ENCODE measurements around the gene A2ML1. TPM values are rescaled to one million over a fixed set of nuclear protein-coding genes. Genes with fewer than 3 reads are reported as not detected.
A peak's percentile ranks its signal among the peaks of the same experiment; 100 is the strongest.
"Not testable (repeated sequence)": the region's sequence is repeated elsewhere in the genome, so short reads cannot be mapped to it uniquely, and the experiment has no call there.

Gene A2ML1
- total RNA-seq, result not detected
- long read RNA-seq, donor 1, result 0 reads
- long read RNA-seq, donor 2, result 0 reads

DNA sequence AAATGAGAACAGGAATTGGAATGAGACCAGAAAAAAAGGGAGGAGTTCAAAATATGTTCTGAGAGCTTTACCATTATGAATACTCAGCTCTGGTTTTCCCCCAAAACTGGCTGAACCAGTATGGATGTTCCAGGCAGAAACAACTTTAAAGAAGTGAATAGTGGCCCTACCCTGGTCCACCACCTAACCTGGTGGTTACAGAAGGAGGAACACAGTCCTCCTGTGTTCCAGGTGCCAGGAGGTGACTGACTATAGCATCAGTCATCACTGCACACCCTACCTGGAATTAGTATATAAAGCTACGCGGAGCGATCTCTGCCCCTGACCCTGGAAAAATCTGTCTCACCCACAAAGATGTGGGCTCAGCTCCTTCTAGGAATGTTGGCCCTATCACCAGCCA is at the start of gene A2ML1:
TSS of gene A2ML1 (plus strand) at position 324 of the 400 bp plus-strand sequence. CDS start at position 355, 31 bp downstream.
- DNase-seq (ENCODE audit: low spot score), result no peak
- intact Hi-C loops (cut with DNase I), result loop anchor here (5.0 to 10.0 kb wide), 2 partner anchors 137 to 140 kb away; no protein-coding TSS in a partner anchor

DNA sequence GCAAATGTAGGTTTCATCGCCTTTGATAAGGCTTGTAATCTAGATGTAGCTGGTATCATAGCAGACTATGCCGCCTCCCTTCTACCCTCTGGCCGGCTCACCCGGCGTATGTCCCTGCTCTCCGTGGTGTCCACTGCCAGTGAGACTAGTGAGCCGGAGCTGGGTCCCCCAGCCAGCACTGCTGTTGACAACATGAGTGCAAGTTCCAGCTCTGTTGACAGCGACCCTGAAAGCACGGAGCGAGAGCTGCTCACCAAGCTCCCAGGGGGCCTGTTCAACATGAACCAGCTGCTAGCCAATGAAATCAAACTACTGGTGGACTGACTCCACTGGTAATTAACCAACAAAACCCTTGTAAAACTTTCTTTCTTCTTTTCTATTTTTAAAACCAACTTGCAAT is 49.0 kb upstream of the A2ML1 start:
- intact Hi-C loops (cut with DNase I), result no loop called here

DNA sequence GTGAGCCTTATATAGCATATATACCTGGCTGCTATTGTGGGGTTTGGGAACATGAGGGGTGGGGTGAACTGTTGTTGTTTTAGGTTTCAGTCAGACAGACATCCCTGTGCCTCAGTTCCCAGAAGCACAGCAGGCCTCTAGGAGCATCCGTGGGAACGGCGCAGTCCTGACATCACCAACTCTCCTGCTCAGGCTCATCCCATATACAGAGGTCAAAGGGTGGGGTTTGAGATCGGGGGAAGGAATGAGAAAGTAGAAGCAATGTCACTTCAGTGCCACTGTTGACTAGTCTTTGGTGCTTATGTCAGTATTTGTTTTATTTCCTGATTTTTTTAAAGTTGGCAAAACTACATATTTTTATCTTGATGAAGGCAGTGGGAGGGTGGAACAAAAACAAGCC is 43.1 kb upstream of the A2ML1 start:
- intact Hi-C loops (cut with DNase I), result no loop called here
- no peak for DNase-seq (ENCODE audit: low spot score)

More for the DNA sequence above, 49.0 kb upstream of the A2ML1 start:
- DNase-seq (ENCODE audit: low spot score), result no peak

DNA sequence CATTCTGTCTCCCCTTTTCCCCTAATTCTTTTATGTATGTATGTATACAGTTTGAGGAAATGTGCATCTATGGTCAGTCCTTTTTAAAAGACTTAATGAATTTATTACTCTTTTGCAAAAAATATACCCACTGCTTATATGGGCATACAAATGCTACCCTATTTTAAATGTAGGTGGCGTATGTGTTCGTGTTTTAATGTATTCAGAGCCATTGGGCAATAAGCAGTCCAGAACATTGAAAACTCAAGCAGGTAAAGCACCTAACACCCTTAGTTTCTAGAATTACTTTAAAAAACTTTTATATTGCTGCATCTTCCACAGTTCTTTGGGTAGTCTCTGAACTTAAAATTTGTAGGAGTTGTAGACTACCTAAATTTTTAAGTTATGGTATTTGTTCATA is 42.6 kb upstream of the A2ML1 start:
- DNase-seq (ENCODE audit: low spot score), result no peak
- intact Hi-C loops (cut with DNase I), result loop anchor here in 1 of 2 donors (5.0 kb wide), 1 partner anchor 1822 kb away; no protein-coding TSS in a partner anchor

DNA sequence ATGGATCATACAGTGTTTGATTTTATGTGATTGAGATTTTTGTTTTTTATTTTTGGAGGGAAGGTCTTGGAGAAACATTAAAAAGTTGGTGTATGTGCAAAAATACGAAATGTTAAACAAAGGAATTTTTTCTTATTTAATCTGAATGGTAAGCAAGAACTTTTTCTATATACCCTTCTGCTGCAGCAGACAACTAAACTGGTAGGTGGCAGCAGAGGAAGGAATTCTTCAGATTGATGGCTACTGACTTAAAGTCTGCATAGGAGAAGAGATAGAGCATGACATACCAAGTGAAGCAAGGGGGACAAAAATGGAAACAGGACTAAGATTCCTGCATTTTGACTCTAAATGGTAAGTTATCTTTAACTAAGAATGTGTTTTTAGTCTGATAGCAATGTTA is 42.0 kb upstream of the A2ML1 start:
- no peak for DNase-seq (ENCODE audit: low spot score)
- intact Hi-C loops (cut with DNase I), result loop anchor here in 1 of 2 donors (5.0 kb wide), 1 partner anchor 1822 kb away; no protein-coding TSS in a partner anchor

DNA sequence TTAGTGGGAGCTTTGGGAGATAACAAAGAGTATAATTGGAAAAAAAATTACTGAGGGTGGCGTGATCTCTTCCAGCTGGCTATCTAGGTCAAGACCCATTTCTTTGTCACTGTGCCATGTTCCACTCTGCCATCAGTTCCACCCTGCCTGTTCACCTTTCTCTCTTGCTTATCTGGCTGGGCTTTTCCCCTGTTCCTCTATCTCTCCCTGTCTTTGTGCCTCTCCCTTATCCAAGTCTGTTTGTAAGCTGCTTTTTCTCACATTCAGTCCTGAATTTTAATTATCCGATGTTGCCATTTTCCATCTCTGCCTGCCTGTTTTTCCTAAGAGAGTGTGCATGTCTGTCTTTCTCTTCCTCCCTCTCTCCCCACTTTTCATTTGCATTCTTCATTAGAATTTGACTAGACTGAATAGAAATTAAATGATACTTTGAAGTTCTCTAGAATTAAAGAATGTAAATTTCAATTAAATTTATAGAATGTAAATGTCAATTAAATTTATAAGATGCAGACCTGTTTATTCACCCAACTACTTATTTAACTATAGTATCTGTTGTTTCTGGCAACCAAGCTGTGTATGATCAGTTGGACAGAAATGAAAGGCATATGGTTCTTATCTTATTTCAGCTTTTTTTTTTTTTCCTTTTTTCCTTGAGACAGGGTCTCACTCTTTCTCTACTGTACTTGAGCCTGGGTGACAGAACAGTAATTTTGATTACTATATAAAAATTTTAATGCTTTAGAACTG is 40.9 kb upstream of the A2ML1 start:
- intact Hi-C loops (cut with DNase I), result loop anchor here in 1 of 2 donors (5.0 kb wide), 1 partner anchor 1821 kb away; no protein-coding TSS in a partner anchor
- DNase-seq (ENCODE audit: low spot score), result no peak

DNA sequence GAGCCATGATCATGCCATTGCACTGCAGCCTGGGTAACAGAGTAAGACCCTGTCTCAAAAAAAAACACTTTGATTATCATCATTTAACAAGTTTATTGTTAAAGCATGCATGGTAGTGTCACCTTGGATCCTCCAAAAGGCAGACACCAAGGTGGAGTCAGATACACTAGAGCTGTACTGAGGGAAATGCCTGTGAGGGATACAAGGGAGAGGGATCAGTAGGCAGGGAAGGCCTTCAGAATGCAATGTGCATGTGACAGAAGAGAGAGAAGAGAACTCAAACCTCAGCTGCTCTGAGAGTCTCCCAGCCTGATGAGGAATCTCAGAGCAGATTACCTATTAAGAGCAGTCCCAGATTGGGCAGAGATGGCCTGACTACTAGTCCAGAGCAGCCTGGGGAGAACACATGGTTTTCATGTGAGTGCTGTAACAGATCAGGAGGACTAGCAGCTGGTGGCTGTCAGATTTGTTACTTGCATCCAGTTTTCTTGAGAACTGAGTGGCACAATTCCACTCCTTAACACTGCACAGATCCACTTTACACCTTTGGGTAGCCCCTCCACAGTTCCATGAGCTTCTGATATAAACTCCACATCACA is 38.0 kb upstream of the A2ML1 start:
- DNase-seq (ENCODE audit: low spot score), result no peak
- intact Hi-C loops (cut with DNase I), result loop anchor here in 1 of 2 donors (5.0 kb wide), 1 partner anchor 1818 kb away; no protein-coding TSS in a partner anchor

DNA sequence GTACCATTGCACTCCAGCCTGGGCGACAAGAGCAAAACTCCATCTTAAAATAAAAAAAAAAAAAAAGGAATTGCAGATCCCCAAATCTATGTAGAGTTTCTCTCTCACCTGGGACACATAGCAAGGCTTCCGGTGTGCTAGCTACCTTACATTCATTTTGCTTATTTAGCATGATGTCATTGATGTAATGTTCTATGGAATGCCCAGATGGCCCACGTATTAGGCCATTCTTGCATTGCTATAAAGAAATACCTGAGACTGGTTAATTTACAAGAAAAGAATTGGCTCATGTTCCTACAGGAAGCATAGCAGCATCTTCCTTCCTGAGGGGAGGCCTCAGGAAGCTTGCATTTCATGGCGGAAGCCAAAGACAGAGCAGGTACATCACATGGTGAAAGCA is 36.9 kb upstream of the A2ML1 start:
- no peak for DNase-seq (ENCODE audit: low spot score)
- intact Hi-C loops (cut with DNase I), result no loop called here

DNA sequence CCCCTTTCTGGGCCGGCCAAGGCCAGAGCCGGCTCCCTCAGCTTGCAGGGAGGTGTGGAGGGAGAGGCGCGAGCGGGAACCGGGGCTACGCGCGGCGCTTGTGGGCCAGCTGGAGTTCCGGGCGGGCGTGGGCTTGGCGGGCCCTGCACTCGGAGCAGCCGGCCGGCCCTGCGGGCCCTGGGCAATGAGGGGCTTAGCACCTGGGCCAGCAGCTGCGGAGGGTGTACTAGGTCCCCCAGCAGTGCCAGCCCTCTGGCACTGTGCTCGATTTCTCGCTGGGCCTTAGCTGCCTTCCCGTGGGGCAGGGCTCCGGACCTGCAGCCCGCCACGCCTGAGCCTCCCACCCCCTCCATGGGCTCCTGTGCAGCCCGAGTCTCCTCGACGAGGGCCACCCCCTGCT is 35.2 kb upstream of the A2ML1 start:
- DNase-seq (ENCODE audit: low spot score); intact Hi-C loops (cut with DNase I): not testable (repeated sequence)

DNA sequence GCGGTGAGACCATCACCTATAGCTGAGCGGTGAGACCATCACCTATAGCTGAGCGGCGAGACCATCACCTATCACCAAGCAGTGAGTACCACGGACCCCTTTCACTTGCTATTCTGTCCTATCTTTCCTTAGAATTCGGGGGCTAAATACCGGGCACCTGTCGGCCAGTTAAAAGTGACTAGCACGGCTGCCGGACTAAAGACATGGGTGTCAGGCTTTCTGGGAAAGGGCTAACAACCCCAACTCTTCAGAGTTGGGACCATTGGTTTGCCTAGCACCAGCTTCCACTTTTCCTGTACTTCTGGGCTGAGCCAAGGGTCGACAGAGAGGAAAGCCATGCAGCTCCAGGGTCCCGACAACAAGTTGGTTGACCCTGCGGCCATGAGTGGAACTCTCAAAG is 33.7 kb upstream of the A2ML1 start:
- DNase-seq (ENCODE audit: low spot score); intact Hi-C loops (cut with DNase I): not testable (repeated sequence)

DNA sequence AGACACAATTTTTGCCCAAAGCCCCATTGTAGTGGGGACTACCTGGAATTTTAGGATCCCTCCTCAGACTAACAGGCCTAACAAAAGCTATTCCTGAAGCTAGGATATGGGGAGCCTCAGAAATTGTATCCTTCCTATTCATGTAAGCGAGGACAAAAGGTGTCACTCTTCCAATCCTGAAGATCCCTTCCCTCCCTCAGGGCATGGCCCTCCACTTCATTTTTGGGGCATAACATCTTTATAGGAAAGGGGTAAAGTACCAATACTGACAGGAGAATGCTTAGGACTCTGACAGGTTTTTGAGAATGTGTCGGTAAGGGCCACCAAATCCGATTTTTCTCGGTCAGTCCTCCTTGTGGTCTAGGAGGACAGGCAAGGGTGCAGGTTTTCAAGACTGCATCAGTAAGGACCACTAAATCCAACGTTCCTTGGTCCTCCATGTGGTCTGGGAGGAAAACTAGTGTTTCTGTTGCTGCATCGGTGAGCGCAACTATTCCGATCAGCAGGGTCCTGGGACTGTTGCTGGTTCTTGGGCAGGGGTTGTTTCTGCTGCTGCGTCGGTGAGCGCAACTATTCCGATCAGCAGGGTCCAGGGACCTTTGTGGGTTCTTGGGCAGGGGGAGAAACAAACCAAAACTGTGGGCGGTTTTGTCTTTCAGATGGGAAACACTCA is 32.9 kb upstream of the A2ML1 start:
- intact Hi-C loops (cut with DNase I); DNase-seq (ENCODE audit: low spot score): not testable (repeated sequence)

DNA sequence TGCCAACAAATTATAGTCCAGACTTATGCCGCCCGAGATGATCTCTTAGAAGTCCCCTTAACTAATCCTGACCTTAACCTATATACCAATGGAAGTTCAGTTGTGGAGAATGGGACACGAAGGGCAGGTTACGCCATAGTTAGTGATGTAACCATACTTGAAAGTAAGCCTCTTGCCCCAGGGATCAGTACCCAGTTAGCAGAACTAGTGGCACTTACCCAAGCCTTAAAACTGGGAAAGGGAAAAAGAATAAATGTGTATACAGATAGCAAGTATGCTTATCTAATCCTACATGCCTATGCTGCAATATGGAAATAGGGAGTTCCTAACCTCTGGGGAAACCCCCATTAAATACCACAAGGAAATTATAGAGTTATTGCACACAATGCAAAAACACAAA is 29.2 kb upstream of the A2ML1 start:
- intact Hi-C loops (cut with DNase I), result not testable (repeated sequence)

DNA sequence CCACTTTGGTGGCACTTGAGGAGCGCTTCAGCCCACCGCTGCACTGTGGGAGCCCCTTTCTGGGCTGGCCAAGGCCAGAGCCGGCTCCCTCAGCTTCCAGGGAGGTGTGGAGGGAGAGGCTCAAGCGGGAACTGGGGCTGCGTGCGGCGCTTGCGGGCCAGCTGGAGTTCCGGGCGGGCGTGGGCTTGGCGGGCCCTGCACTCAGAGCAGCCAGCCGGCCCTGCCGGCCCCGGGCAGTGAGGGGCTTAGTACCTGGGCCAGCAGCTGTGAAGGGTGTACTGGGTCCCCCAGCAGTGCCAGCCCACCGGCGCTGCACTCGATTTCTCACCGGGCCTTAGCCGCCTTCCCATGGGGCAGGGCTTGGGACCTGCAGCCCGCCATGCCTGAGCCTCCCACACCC is 27.8 kb upstream of the A2ML1 start:
- intact Hi-C loops (cut with DNase I); DNase-seq (ENCODE audit: low spot score): not testable (repeated sequence)

More for the DNA sequence above, 29.2 kb upstream of the A2ML1 start:
- DNase-seq (ENCODE audit: low spot score), result not testable (repeated sequence)

DNA sequence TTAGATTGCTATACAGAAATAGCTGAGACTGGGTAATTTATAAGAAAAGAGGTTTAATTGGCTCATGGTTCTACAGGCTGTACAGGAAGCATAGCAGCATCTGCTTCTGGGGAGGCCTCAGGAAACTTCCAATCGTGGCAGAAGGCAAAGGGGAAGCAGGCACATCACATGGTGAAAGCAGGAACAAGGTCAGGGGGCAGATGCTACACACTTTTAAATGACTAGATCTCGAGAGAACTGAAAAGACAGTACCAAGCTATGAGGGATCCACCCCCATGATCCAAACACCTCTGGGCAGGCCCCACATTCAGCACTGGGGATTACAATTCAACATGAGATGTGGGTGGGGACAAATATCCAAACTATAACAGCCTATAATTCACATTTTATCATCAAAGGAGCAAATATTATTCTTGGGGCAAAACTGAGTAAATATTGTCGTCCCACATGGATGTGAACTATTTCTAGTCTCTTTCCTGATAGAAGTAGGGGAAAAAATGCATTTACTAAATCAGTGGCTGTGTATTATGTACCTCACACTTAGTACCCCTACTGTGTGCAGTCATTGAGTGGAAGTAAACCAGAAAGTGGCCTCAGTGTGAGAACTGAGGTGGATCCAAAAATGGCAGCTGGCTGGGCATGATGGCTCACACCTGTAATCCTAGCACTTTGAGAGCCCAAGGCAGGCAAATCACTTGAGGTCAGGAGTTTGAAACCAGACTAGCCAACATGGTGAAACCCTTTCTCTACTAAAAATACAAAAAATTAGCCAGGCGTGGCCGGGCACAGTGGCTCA is 25.4 kb upstream of the A2ML1 start:
- intact Hi-C loops (cut with DNase I), result no loop called here
- no peak for DNase-seq (ENCODE audit: low spot score)

DNA sequence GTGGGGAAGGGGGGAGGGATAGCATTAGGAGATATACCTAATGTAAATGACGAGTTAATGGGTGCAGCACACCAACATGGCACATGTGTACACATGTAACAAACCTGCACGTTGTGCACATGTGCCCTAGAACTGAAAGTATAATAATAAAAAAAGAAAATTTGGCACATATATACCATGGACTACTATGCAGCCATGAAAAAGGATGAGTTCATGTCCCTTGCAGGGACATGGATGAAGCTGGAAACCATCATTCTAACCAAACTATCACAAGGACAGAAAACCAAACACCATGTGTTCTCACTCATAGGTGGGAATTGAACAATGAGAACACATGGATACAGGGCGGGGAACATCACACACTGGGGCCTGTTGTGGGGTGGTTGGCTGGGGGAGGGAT is 21.2 kb upstream of the A2ML1 start:
- DNase-seq (ENCODE audit: low spot score); intact Hi-C loops (cut with DNase I): not testable (repeated sequence)

DNA sequence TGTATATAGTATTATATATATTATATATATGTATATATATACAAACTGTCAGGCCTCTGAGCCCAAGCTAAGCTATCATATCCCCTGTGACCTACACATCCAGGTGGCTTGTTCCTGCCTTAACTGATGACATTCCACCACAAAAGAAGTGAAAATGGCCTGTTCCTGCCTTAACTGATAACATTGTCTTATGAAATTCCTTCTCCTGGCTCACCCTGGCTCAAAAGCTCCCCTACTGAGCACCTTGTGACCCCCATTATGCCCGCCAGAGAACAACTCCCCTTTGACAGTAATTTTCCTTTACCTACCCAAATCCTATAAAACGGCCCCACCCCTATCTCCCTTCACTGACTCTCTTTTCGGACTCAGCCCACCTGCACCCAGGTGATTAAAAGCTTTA is 17.6 kb upstream of the A2ML1 start:
- intact Hi-C loops (cut with DNase I); DNase-seq (ENCODE audit: low spot score): not testable (repeated sequence)

DNA sequence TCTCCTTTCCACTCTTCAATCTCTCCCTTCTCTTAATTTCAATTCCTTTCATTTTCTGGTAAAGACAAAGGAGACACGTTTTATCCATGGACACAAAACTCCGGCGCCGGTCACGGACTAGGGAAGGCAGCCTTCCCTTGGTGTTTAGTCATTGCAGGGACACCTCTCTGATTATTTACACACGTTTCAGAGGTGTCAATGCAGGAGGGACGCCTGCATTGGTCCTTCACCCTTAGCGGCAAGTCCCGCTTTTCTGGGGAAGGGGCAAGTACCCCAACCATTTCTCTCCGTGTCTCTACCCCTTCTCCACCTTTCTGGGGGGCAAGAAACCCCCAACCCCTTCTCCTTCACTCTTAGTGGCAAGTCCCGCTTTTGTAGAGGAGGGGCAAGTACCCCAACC is 16.9 kb upstream of the A2ML1 start:
- DNase-seq (ENCODE audit: low spot score), result peak; percentile 26
- intact Hi-C loops (cut with DNase I), result not testable (repeated sequence)

DNA sequence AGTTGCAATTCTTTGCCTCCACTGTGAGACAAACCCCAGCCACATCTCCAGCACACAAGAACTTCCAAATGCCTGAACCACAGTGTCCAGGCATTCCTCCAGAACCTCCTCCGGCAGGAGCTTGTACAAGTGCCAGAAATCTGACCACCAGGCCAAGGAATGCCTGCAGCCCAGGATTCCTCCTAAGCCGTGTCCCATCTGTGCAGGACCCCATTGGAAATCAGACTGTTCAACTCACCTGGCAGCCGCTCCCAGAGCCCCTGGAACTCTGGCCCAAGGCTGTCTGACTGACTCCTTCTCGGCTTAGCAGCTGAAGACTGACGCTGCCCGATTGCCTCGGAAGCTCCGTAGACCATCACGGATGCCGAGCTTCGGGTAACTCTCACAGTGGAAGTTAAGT is 15.3 kb upstream of the A2ML1 start:
- peak; percentile 57 for DNase-seq (ENCODE audit: low spot score)
- intact Hi-C loops (cut with DNase I), result not testable (repeated sequence)

DNA sequence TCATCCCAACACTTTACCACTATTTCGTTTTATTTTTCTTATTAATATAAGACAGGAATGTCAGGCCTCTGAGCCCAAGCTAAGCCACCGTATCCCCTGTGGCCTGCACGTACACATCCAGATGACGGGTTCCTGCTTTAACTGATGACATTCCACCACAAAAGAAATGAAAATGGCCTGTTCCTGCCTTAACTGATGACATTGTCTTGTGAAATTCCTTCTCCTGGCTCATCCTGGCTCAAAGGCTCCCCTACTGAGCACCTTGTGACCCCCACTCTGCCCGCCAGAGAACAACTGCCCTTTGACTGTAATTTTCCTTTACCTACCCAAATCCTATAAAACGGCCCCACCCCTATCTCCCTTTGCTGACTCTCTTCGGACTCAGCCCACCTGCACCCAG is 12.3 kb upstream of the A2ML1 start:
- DNase-seq (ENCODE audit: low spot score); intact Hi-C loops (cut with DNase I): not testable (repeated sequence)

Measured in posterior vena cava (tissue), 2 donors.